DOHH2 (cell line): Measurements from ENCODE around the gene GRID2.

Source experiments
- CTCF ChIP-seq: fragments of 200-600 bp; sonication (generic); IDR thresholded peaks from one replicate; pipeline ENCODE4 v1.5.1; 2014; ENCODE audit warnings: antibody characterized with exemption, mild to moderate bottlenecking, low read depth, low read length; ENCODE audit not compliant: poor library complexity, severe bottlenecking
- EZH2phosphoT487 ChIP-seq: fragments of 200-600 bp; sonication (generic); IDR thresholded peaks from 2 replicates; pipeline ENCODE4 v1.6.1; 2017; ENCODE audit warnings: borderline replicate concordance, mild to moderate bottlenecking, antibody characterized with exemption, low read length, moderate library complexity, mixed read lengths

- no peak for TF ChIP-seq CTCF
- no peak for TF ChIP-seq EZH2phosphoT487
These were observed 1510.4 kb downstream of the GRID2 start for GRCh38 chr4:93814141-93814540.
